KMS-11 (cell line): ENCODE data around the gene OSBPL1A.
A peak's percentile ranks its signal among the peaks of the same experiment; 100 is the strongest.

Experiments
- H2AFZ ChIP-seq: fragments of 200-600 bp; sonication (generic); 2 replicates; pipeline ENCODE4 v1.6.1; 2016; ENCODE audit warnings: antibody characterized with exemption, mixed run types, low read depth
- H3K27ac ChIP-seq: fragments of 200-600 bp; sonication (generic); 2 replicates; pipeline ENCODE4 v1.6.1; 2016; ENCODE audit warnings: mild to moderate bottlenecking, mixed run types
- H3K27me3 ChIP-seq: fragments of 200-600 bp; sonication (generic); 2 replicates; pipeline ENCODE4 v1.6.1; 2017; ENCODE audit warnings: mild to moderate bottlenecking, low read depth, mixed run types, moderate library complexity; ENCODE audit not compliant: insufficient read depth
- H3K36me3 ChIP-seq: fragments of 200-600 bp; sonication (generic); 2 replicates; pipeline ENCODE4 v1.6.1; 2017; ENCODE audit warnings: mild to moderate bottlenecking, mixed run types; ENCODE audit not compliant: insufficient read depth
- H3K4me1 ChIP-seq: fragments of 200-600 bp; sonication (generic); 2 replicates; pipeline ENCODE4 v1.6.1; 2016; ENCODE audit warnings: mild to moderate bottlenecking, low read depth, mixed run types; ENCODE audit not compliant: poor library complexity, severe bottlenecking
- H3K4me2 ChIP-seq: fragments of 200-600 bp; sonication (generic); 2 replicates; pipeline ENCODE4 v1.7.0; 2016; ENCODE audit warnings: mild to moderate bottlenecking, mixed run types
- H3K4me3 ChIP-seq: fragments of 200-600 bp; sonication (generic); IDR thresholded peaks from 2 replicates; pipeline ENCODE4 v1.6.1; 2017; ENCODE audit warnings: low read depth, low read length, mixed read lengths; ENCODE audit not compliant: insufficient read depth
- H3K79me2 ChIP-seq: fragments of 200-600 bp; sonication (generic); 2 replicates; pipeline ENCODE4 v1.6.1; 2016; ENCODE audit warnings: low read depth, mixed run types; ENCODE audit not compliant: insufficient read depth
- H3K9ac ChIP-seq: fragments of 200-600 bp; sonication (generic); 2 replicates; pipeline ENCODE4 v1.6.1; 2016; ENCODE audit warnings: mild to moderate bottlenecking, mixed run types
- H4K20me1 ChIP-seq: fragments of 200-600 bp; sonication (generic); 2 replicates; pipeline ENCODE4 v1.6.1; 2016; ENCODE audit warnings: mild to moderate bottlenecking, mixed run types; ENCODE audit not compliant: insufficient read depth
- CTCF ChIP-seq: fragments of 200-600 bp; sonication (generic); conservative IDR thresholded peaks from 2 replicates; pipeline ENCODE4 v1.6.1; 2017; ENCODE audit warnings: low read depth, mild to moderate bottlenecking, antibody characterized with exemption, low read length, moderate library complexity, mixed read lengths

OSBPL1A gene

GRCh38 chr18:24177499-24178133 is 220.0 kb downstream of the OSBPL1A start:
- no peaks in the 10 kb centered on the region for H3K79me2 ChIP-seq
- H3K9ac ChIP-seq, result no peak overlapping the region
- H3K27ac ChIP-seq, result peak overlapping the region; percentile 21; the same call in 1 of the 2 replicates
- no peak overlapping the region for H3K4me3 ChIP-seq
- H4K20me1 ChIP-seq, result no peaks in the 10 kb centered on the region
- no peaks in the 10 kb centered on the region for H3K27me3 ChIP-seq
- peaks cover 32% of the 10 kb centered on the region for H3K4me1 ChIP-seq
- TF ChIP-seq CTCF, result no peak
- peak overlapping the region; percentile 28; the same call in 1 of the 2 replicates for H3K4me2 ChIP-seq
- no peak overlapping the region for H2AFZ ChIP-seq
- no peaks in the 10 kb centered on the region for H3K36me3 ChIP-seq

- Histone ChIP-seq H2AFZ (0 out of 2 replicates have a peak overlapping the region, but pooled peaks have one; percentile 20), H4K20me1 (no peaks in the 10 kb centered on the region), H3K27me3 (no peaks in the 10 kb centered on the region), H3K27ac (peak overlapping the region; percentile 21; the same call in 1 of the 2 replicates), H3K9ac (no peak overlapping the region), H3K4me1 (peaks cover 32% of the 10 kb centered on the region), H3K36me3 (no peaks in the 10 kb centered on the region), H3K4me3 (no peak overlapping the region), H3K4me2 (peak overlapping the region; percentile 28; the same call in 1 of the 2 replicates), H3K79me2 (no peaks in the 10 kb centered on the region)
- TF ChIP-seq CTCF, result peak; percentile 93
These were observed 220.8 kb downstream of the OSBPL1A start for GRCh38 chr18:24176727-24177416.

- H3K4me3 ChIP-seq, result no peak overlapping the region
- no peak overlapping the region for H2AFZ ChIP-seq
- no peak for TF ChIP-seq CTCF
- H3K79me2 ChIP-seq, result no peaks in the 10 kb centered on the region
- no peaks in the 10 kb centered on the region for H3K36me3 ChIP-seq
- no peak overlapping the region for H3K4me2 ChIP-seq
- no peak overlapping the region for H3K9ac ChIP-seq
- H3K4me1 ChIP-seq, result peaks cover 32% of the 10 kb centered on the region
- no peaks in the 10 kb centered on the region for H4K20me1 ChIP-seq
- H3K27me3 ChIP-seq, result no peaks in the 10 kb centered on the region
- H3K27ac ChIP-seq, result no peak overlapping the region
These were observed 223.6 kb downstream of the OSBPL1A start for GRCh38 chr18:24173997-24174396.

GRCh38 chr18:24170360-24170759 is 227.3 kb downstream of the OSBPL1A start:
- TF ChIP-seq CTCF, result no peak
- Histone ChIP-seq H3K4me1 (peaks cover 7% of the 10 kb centered on the region), H3K4me3 (no peak overlapping the region), H3K4me2 (no peak overlapping the region), H3K36me3 (no peaks in the 10 kb centered on the region), H4K20me1 (no peaks in the 10 kb centered on the region), H3K79me2 (no peaks in the 10 kb centered on the region), H3K27me3 (no peaks in the 10 kb centered on the region), H3K9ac (no peak overlapping the region), H2AFZ (no peak overlapping the region), H3K27ac (no peak overlapping the region)
